AG04449 (cell line): ENCODE measurements around the gene MED13L.

Experiments
- CTCF ChIA-PET: fragments of 350-600 bp; formaldehyde crosslinking; extraction: SDS; loops from one replicate; lab custom pipeline; 2021; ENCODE audit warnings: antibody characterized with exemption; lab: Yijun Ruan, JAX
- POLR2A ChIA-PET: fragments of 400-600, 350-600 bp; formaldehyde crosslinking; extraction: SDS; loops from one replicate; lab custom pipeline; 2020; ENCODE audit warnings: antibody characterized with exemption, inconsistent platforms; lab: Yijun Ruan, JAX
- DNase-seq: peaks from one replicate; pipeline ENCODE4 v3.0.0-alpha.2; 2010; ENCODE audit warnings: low read depth, low spot score
- H3K4me3 ChIP-seq: 2 replicates; pipeline ENCODE4 v1.5.1; 2011; ENCODE audit warnings: low read depth, mild to moderate bottlenecking, control low read depth, low read length
- CTCF ChIP-seq: IDR thresholded peaks from one replicate; pipeline ENCODE4 v1.5.1; 2011; ENCODE audit warnings: mild to moderate bottlenecking, moderate library complexity, low read length, control low read depth, inconsistent platforms; ENCODE audit not compliant: insufficient read depth; ENCODE audit errors: missing control alignments

MED13L gene

GRCh38 chr12:116199160-116199706, 78.3 kb downstream of the MED13L start:
- POLR2A ChIA-PET = no interaction called here
- no peak for DNase-seq
- H3K4me3 ChIP-seq = no peak overlapping the region
- CTCF ChIA-PET = interaction anchor here (0.9 kb wide), 1 partner anchor 37 kb away, joined by 3 read pairs; no protein-coding TSS in a partner anchor
- no peak for TF ChIP-seq CTCF

GRCh38 chr12:116196752-116197718, 80.5 kb downstream of the MED13L start:
- ChIA-PET CTCF (no interaction called here), POLR2A (no interaction called here)
- no peak for TF ChIP-seq CTCF

GRCh38 chr12:116196226-116196625, 81.3 kb downstream of the MED13L start:
- no peak overlapping the region for H3K4me3 ChIP-seq
- ChIA-PET CTCF (no interaction called here), POLR2A (interaction anchor here (0.6 kb wide), 1 partner anchor 33 kb away, joined by 3 read pairs; no protein-coding TSS in a partner anchor)
- no peak for TF ChIP-seq CTCF
- DNase-seq = no peak

More at GRCh38 chr12:116196752-116197718, 80.5 kb downstream of the MED13L start:
- no peak for DNase-seq
- H3K4me3 ChIP-seq = no peak overlapping the region

- ChIA-PET CTCF (no interaction called here), POLR2A (no interaction called here)
- no peak overlapping the region for H3K4me3 ChIP-seq
- no peak for TF ChIP-seq CTCF
- DNase-seq = no peak
Measured at GRCh38 chr12:116194935-116195431, 82.5 kb downstream of the MED13L start.

- no peak overlapping the region for H3K4me3 ChIP-seq
- TF ChIP-seq CTCF = no peak
- no peak for DNase-seq
- ChIA-PET CTCF (interaction anchor here (1.0 to 1.7 kb wide), 3 partner anchors 15 to 468 kb away, joined by 3 to 5 read pairs (median 3); no protein-coding TSS in a partner anchor), POLR2A (no interaction called here)
Measured at GRCh38 chr12:116189692-116190091, 87.8 kb downstream of the MED13L start.

- POLR2A ChIA-PET = no interaction called here
- TF ChIP-seq CTCF = no peak
- CTCF ChIA-PET = interaction anchor here (1.0 kb wide), 1 partner anchor 469 kb away, joined by 3 read pairs; no protein-coding TSS in a partner anchor
- DNase-seq = no peak
- no peak overlapping the region for H3K4me3 ChIP-seq
Measured at GRCh38 chr12:116188581-116188980, 88.9 kb downstream of the MED13L start.
